ENCODE measurements around the gene ITPRID2. TPM values are rescaled to one million over a fixed set of nuclear protein-coding genes. Genes with fewer than 3 reads are reported as not detected.

The ITPRID2 gene
- total and polyA plus RNA-seq, 2 of the 4 experiments (the other 2 are of a cell fraction), result 74.1 to 187 TPM

GRCh38 chr2:181885096-181885495 lies 6.4 kb upstream of the ITPRID2 start:
- H3K36me3 ChIP-seq (ENCODE audit: control insufficient read depth, insufficient read depth, low read length), result no peaks in the 10 kb centered on the region
- in situ Hi-C loops (cut with MboI; ENCODE audit: low sequenced_read_pairs), result no loop called here
- dilution Hi-C loops (cut with HindIII; ENCODE audit: low sequenced_read_pairs, unreplicated experiment), result no loop called here
- H3K14ac ChIP-seq (replicated peaks; ENCODE audit: low read depth, low read length), result no peak overlapping the region
- ChIA-PET CTCF (no interaction called here), POLR2A (ENCODE audit: unreplicated experiment) (no interaction called here)
- ATAC-seq (ENCODE audit: low read depth) (no peak), DNase-seq (no peak)
- no peak overlapping the region for H2AK5ac ChIP-seq (ENCODE audit: low read depth, low read length)
- no peak overlapping the region for H3K27ac ChIP-seq (ENCODE audit: insufficient read depth, low read length)
- H3K9me3 ChIP-seq (ENCODE audit: control insufficient read depth, insufficient read depth, low read length), result no peaks in the 10 kb centered on the region
- H4K91ac ChIP-seq (ENCODE audit: insufficient read depth, low read depth, low read length), result no peak overlapping the region
- no peak overlapping the region for H3K4me2 ChIP-seq (ENCODE audit: low read depth, low read length)
- H4K5ac ChIP-seq (ENCODE audit: low read depth, low read length), result no peak overlapping the region
- H3K9ac ChIP-seq (ENCODE audit: low read depth, low read length), result no peak overlapping the region
- no peak overlapping the region for H2BK20ac ChIP-seq (ENCODE audit: low read depth, low read length)
- H4K8ac ChIP-seq (ENCODE audit: low read depth in 2 of 2, low read length in 2 of 2), result no peak overlapping the region
- peaks cover 5% of the 10 kb centered on the region; the same call in 1 of the 2 replicates for H3K4me1 ChIP-seq (ENCODE audit: control insufficient read depth, insufficient read depth, low read length)
- H2AK9ac ChIP-seq (replicated peaks; ENCODE audit: low read depth, low read length, poor library complexity), result no peak overlapping the region
- H3K27me3 ChIP-seq (ENCODE audit: control insufficient read depth, insufficient read depth, low read length), result no peaks in the 10 kb centered on the region
- no TSS peak for BruUV-seq (replicated peaks)
- no peak overlapping the region for H2AFZ ChIP-seq (replicated peaks; ENCODE audit: low read length, poor library complexity)
- H3K23ac ChIP-seq (ENCODE audit: low read depth, low read length), result no peak overlapping the region
- no CpG with 5 or more reads among the region's 2 CpGs for WGBS, 2 experiments (ENCODE audit: extremely low coverage in 2 of 2, insufficient read length in 1 of 2)
- H2BK120ac ChIP-seq (ENCODE audit: low read depth, low read length), result no peak overlapping the region
- H3K4ac ChIP-seq (ENCODE audit: low read depth, low read length), result no peak overlapping the region
- no peaks in the 10 kb centered on the region for H4K20me1 ChIP-seq (ENCODE audit: insufficient read depth, low read length)
- H3K56ac ChIP-seq (ENCODE audit: extremely low read depth, insufficient read depth, low read length), result no peak overlapping the region
- TF ChIP-seq CEBPB (IDR thresholded peaks at IDR 0.05; ENCODE audit: low read depth, low read length) (no peak), MAFK (IDR thresholded peaks at IDR 0.05; ENCODE audit: low read depth, low read length) (no peak), RFX5 (IDR thresholded peaks at IDR 0.05; ENCODE audit: low read depth, low read length) (no peak), RAD21 (IDR thresholded peaks at IDR 0.05; ENCODE audit: low read length) (no peak), RCOR1 (IDR thresholded peaks at IDR 0.05; ENCODE audit: insufficient replicate concordance, low read length) (no peak), POLR2A (IDR thresholded peaks at IDR 0.05; ENCODE audit: low read depth, low read length) (no peak), CTCF (conservative IDR thresholded peaks at IDR 0.05; ENCODE audit: low read depth, low read length) (no peak), SMC3 (IDR thresholded peaks at IDR 0.05; ENCODE audit: low read depth, low read length) (no peak), USF2 (IDR thresholded peaks at IDR 0.05; ENCODE audit: low read depth, low read length) (no peak), BHLHE40 (IDR thresholded peaks at IDR 0.05; ENCODE audit: low read depth, low read length) (no peak), MXI1 (IDR thresholded peaks at IDR 0.05; ENCODE audit: borderline replicate concordance, low read depth, low read length) (no peak), CHD1 (IDR thresholded peaks at IDR 0.05; ENCODE audit: low read depth, low read length) (no peak), NFE2L2 (IDR thresholded peaks at IDR 0.05; ENCODE audit: low read depth, low read length) (no peak), MAZ (IDR thresholded peaks at IDR 0.05; ENCODE audit: borderline replicate concordance, low read depth, low read length) (no peak), FOS (IDR thresholded peaks at IDR 0.05; ENCODE audit: low read depth, low read length) (no peak)
- TF ChIP-seq, protein P1, sequence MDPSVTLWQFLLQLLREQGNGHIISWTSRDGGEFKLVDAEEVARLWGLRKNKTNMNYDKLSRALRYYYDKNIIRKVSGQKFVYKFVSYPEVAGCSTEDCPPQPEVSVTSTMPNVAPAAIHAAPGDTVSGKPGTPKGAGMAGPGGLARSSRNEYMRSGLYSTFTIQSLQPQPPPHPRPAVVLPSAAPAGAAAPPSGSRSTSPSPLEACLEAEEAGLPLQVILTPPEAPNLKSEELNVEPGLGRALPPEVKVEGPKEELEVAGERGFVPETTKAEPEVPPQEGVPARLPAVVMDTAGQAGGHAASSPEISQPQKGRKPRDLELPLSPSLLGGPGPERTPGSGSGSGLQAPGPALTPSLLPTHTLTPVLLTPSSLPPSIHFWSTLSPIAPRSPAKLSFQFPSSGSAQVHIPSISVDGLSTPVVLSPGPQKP (IDR thresholded peaks at IDR 0.05; ENCODE audit: borderline replicate concordance, low read depth, low read length), result no peak
- no peak overlapping the region for H3K18ac ChIP-seq (ENCODE audit: low read depth, low read length)
- H3K4me3 ChIP-seq (ENCODE audit: insufficient read depth, low read depth, low read length), result no peak overlapping the region
- H2BK5ac ChIP-seq (ENCODE audit: low read depth, low read length, poor library complexity, severe bottlenecking), result no peak overlapping the region
- no peaks in the 10 kb centered on the region for H3K79me1 ChIP-seq (ENCODE audit: low read depth in 1 of 2, low read length in 2 of 2)
- H2BK15ac ChIP-seq (ENCODE audit: low read depth, low read length), result no peak overlapping the region
- intact Hi-C loops (cut with micrococcal nuclease), result no loop called here
- no peaks in the 10 kb centered on the region for H3K9me1 ChIP-seq (ENCODE audit: insufficient read depth, low read length)

Data from IMR-90 (cell line).